IPS-18a (cell line): Measurements from ENCODE around the gene KCTD1.

Experiments
- H3K27ac ChIP-seq: one replicate; pipeline ENCODE4 v1.5.1; 2013; ENCODE audit warnings: low read length
- H3K27me3 ChIP-seq: one replicate; pipeline ENCODE4 v1.6.1; 2013; ENCODE audit warnings: mild to moderate bottlenecking, low read length; ENCODE audit not compliant: control insufficient read depth, insufficient read depth
- H3K36me3 ChIP-seq: one replicate; pipeline ENCODE4 v1.6.1; 2013; ENCODE audit warnings: low read depth, low read length; ENCODE audit not compliant: control insufficient read depth
- H3K4me1 ChIP-seq: one replicate; pipeline ENCODE4 v1.6.1; 2013; ENCODE audit warnings: low read depth, low read length; ENCODE audit not compliant: control insufficient read depth
- H3K4me3 ChIP-seq: one replicate; pipeline ENCODE4 v1.5.1; 2013; ENCODE audit warnings: low read length
- H3K9ac ChIP-seq: one replicate; pipeline ENCODE4 v1.6.1; 2013; ENCODE audit warnings: mild to moderate bottlenecking, low read length, moderate library complexity
- H3K9me3 ChIP-seq: one replicate; pipeline ENCODE4 v1.6.1; 2013; ENCODE audit warnings: low read depth, low read length; ENCODE audit not compliant: control insufficient read depth

The KCTD1 gene

GRCh38 chr18:26548415-26549262 lies at the start of gene KCTD1:
KCTD1 (minus strand) TSS chr18:26548553; CDS start chr18:26548536, 17 bp downstream.
- Histone ChIP-seq H3K27me3 (peaks cover 81% of the 10 kb centered on the region), H3K4me1 (peaks cover 28% of the 10 kb centered on the region), H3K27ac (no peak within 1 kb of the TSS), H3K9me3 (no peaks in the 10 kb centered on the region), H3K9ac (peak within 1 kb of the TSS; percentile 24), H3K36me3 (no peaks in the 10 kb centered on the region), H3K4me3 (peak within 1 kb of the TSS; percentile 58)

- no peak overlapping the region for H3K9ac ChIP-seq
- H3K36me3 ChIP-seq: no peaks in the 10 kb centered on the region
- no peaks in the 10 kb centered on the region for H3K4me1 ChIP-seq
- no peak overlapping the region for H3K4me3 ChIP-seq
- no peaks in the 10 kb centered on the region for H3K9me3 ChIP-seq
- H3K27ac ChIP-seq: no peak overlapping the region
- H3K27me3 ChIP-seq: no peaks in the 10 kb centered on the region
Observed at GRCh38 chr18:26593365-26594320, 45.3 kb upstream of the KCTD1 start.

GRCh38 chr18:26584745-26585144 lies 36.4 kb upstream of the KCTD1 start:
- no peak overlapping the region for H3K4me3 ChIP-seq
- no peak overlapping the region for H3K27ac ChIP-seq
- H3K4me1 ChIP-seq: no peaks in the 10 kb centered on the region

GRCh38 chr18:26579941-26580618 lies 31.7 kb upstream of the KCTD1 start:
- no peak overlapping the region for H3K4me3 ChIP-seq

More at GRCh38 chr18:26584745-26585144, 36.4 kb upstream of the KCTD1 start:
- no peaks in the 10 kb centered on the region for H3K9me3 ChIP-seq
- H3K36me3 ChIP-seq: no peaks in the 10 kb centered on the region
- H3K9ac ChIP-seq: no peak overlapping the region
- no peaks in the 10 kb centered on the region for H3K27me3 ChIP-seq

GRCh38 chr18:26575865-26576217 lies 27.5 kb upstream of the KCTD1 start:
- Histone ChIP-seq H3K36me3 (no peaks in the 10 kb centered on the region), H3K27me3 (peaks cover 36% of the 10 kb centered on the region), H3K4me1 (peaks cover 14% of the 10 kb centered on the region), H3K4me3 (peak overlapping the region; percentile 60), H3K9me3 (no peaks in the 10 kb centered on the region), H3K9ac (peak overlapping the region; percentile 64), H3K27ac (no peak overlapping the region)

More at GRCh38 chr18:26579941-26580618, 31.7 kb upstream of the KCTD1 start:
- no peaks in the 10 kb centered on the region for H3K36me3 ChIP-seq
- no peak overlapping the region for H3K9ac ChIP-seq
- H3K27ac ChIP-seq: no peak overlapping the region
- H3K27me3 ChIP-seq: peaks cover 18% of the 10 kb centered on the region
- H3K4me1 ChIP-seq: peaks cover 9% of the 10 kb centered on the region
- H3K9me3 ChIP-seq: no peaks in the 10 kb centered on the region

GRCh38 chr18:26574958-26575864 lies 26.9 kb upstream of the KCTD1 start:
- peak overlapping the region; percentile 64 for H3K9ac ChIP-seq
- H3K27ac ChIP-seq: no peak overlapping the region
- peak overlapping the region; percentile 60 for H3K4me3 ChIP-seq
- no peaks in the 10 kb centered on the region for H3K36me3 ChIP-seq
- H3K4me1 ChIP-seq: peaks cover 14% of the 10 kb centered on the region
- peaks cover 36% of the 10 kb centered on the region for H3K27me3 ChIP-seq
- H3K9me3 ChIP-seq: no peaks in the 10 kb centered on the region

GRCh38 chr18:26568926-26569665 lies 20.7 kb upstream of the KCTD1 start:
- Histone ChIP-seq H3K27ac (no peak overlapping the region), H3K9ac (no peak overlapping the region), H3K4me1 (peaks cover 31% of the 10 kb centered on the region)

GRCh38 chr18:26568513-26568912 lies 20.2 kb upstream of the KCTD1 start:
- H3K4me3 ChIP-seq: no peak overlapping the region
- no peaks in the 10 kb centered on the region for H3K36me3 ChIP-seq
- H3K9ac ChIP-seq: no peak overlapping the region
- peaks cover 8% of the 10 kb centered on the region for H3K27me3 ChIP-seq
- peaks cover 31% of the 10 kb centered on the region for H3K4me1 ChIP-seq
- H3K27ac ChIP-seq: no peak overlapping the region
- H3K9me3 ChIP-seq: no peaks in the 10 kb centered on the region

More at GRCh38 chr18:26568926-26569665, 20.7 kb upstream of the KCTD1 start:
- no peaks in the 10 kb centered on the region for H3K36me3 ChIP-seq
- H3K27me3 ChIP-seq: peaks cover 14% of the 10 kb centered on the region
- no peak overlapping the region for H3K4me3 ChIP-seq
- no peaks in the 10 kb centered on the region for H3K9me3 ChIP-seq

GRCh38 chr18:26566874-26567555 lies 18.7 kb upstream of the KCTD1 start:
- Histone ChIP-seq H3K9me3 (no peaks in the 10 kb centered on the region), H3K4me3 (no peak overlapping the region), H3K4me1 (peaks cover 31% of the 10 kb centered on the region), H3K9ac (no peak overlapping the region), H3K36me3 (no peaks in the 10 kb centered on the region), H3K27me3 (peaks cover 6% of the 10 kb centered on the region), H3K27ac (no peak overlapping the region)
